Measurements from ENCODE around the gene NSMF. TPM values are rescaled to one million over a fixed set of nuclear protein-coding genes. Genes with fewer than 3 reads are reported as not detected.
"Not testable (repeated sequence)": the region's sequence is repeated elsewhere in the genome, so short reads cannot be mapped to it uniquely, and the experiment has no call there.

The NSMF gene
- polyA plus RNA-seq, 4 donors = 25.4 to 76.9 (median 45.6) TPM

GRCh38 chr9:137474271-137474670 is 15.1 kb upstream of the NSMF start:
- H3K4me1 ChIP-seq (ENCODE audit: control insufficient read depth in 3 of 3, insufficient read depth in 2 of 3, low read depth in 1 of 3, low read length in 2 of 3) = no peaks in the 10 kb centered on the region
- no peak overlapping the region for H3K4me3 ChIP-seq (ENCODE audit: low read depth in 1 of 3, low read length in 3 of 3)
- H3K27me3 ChIP-seq (ENCODE audit: control insufficient read depth in 3 of 3, insufficient read depth in 3 of 3, low read length in 3 of 3) = no peaks in the 10 kb centered on the region
- H3K27ac ChIP-seq (ENCODE audit: low read depth in 1 of 3, low read length in 2 of 3) = no peak overlapping the region
- no peak for DNase-seq
- H3K9me3 ChIP-seq (ENCODE audit: control insufficient read depth in 2 of 2, insufficient read depth in 1 of 2, low read depth in 1 of 2, low read length in 1 of 2) = peaks cover 0 to 24% of the 10 kb centered on the region in 2 donors
- no peaks in the 10 kb centered on the region for H3K36me3 ChIP-seq (ENCODE audit: control insufficient read depth in 3 of 3, insufficient read depth in 2 of 3, low read depth in 1 of 3, low read length in 3 of 3)
- WGBS, 3 donors = 94 to 95% (median 95%) methylated on average over 18 of the region's 18 CpGs
- no peak for FAIRE-seq

- no peak for FAIRE-seq
- Histone ChIP-seq H3K36me3 (ENCODE audit: control insufficient read depth in 3 of 3, insufficient read depth in 2 of 3, low read depth in 1 of 3, low read length in 3 of 3) (no peaks in the 10 kb centered on the region), H3K4me3 (ENCODE audit: low read depth in 1 of 3, low read length in 3 of 3) (no peak overlapping the region), H3K27me3 (ENCODE audit: control insufficient read depth in 3 of 3, insufficient read depth in 3 of 3, low read length in 3 of 3) (no peaks in the 10 kb centered on the region), H3K27ac (ENCODE audit: low read depth in 1 of 3, low read length in 2 of 3) (no peak overlapping the region), H3K9me3 (ENCODE audit: control insufficient read depth in 2 of 2, insufficient read depth in 1 of 2, low read depth in 1 of 2, low read length in 1 of 2) (peaks cover 0 to 17% of the 10 kb centered on the region in 2 donors), H3K4me1 (ENCODE audit: control insufficient read depth in 3 of 3, insufficient read depth in 2 of 3, low read depth in 1 of 3, low read length in 2 of 3) (no peaks in the 10 kb centered on the region)
- DNase-seq = no peak
- WGBS, 3 donors = 58 to 79% (median 59%) methylated on average over 7 of the region's 7 CpGs
Observed at GRCh38 chr9:137470785-137471184, 11.7 kb upstream of the NSMF start.

- H3K4me3 ChIP-seq (ENCODE audit: low read depth in 1 of 3, low read length in 3 of 3) = no peak overlapping the region
- WGBS, 3 donors = 92 to 98% (median 94%) methylated on average over 7 of the region's 7 CpGs
- FAIRE-seq (no peak), DNase-seq (no peak)
- no peaks in the 10 kb centered on the region for H3K4me1 ChIP-seq (ENCODE audit: control insufficient read depth in 3 of 3, insufficient read depth in 2 of 3, low read depth in 1 of 3, low read length in 2 of 3)
- H3K9me3 ChIP-seq (ENCODE audit: control insufficient read depth in 2 of 2, insufficient read depth in 1 of 2, low read depth in 1 of 2, low read length in 1 of 2) = peaks cover 0 to 2% of the 10 kb centered on the region in 2 donors
- no peak overlapping the region for H3K27ac ChIP-seq (ENCODE audit: low read depth in 1 of 3, low read length in 2 of 3)
- no peaks in the 10 kb centered on the region for H3K36me3 ChIP-seq (ENCODE audit: control insufficient read depth in 3 of 3, insufficient read depth in 2 of 3, low read depth in 1 of 3, low read length in 3 of 3)
- no peaks in the 10 kb centered on the region for H3K27me3 ChIP-seq (ENCODE audit: control insufficient read depth in 3 of 3, insufficient read depth in 3 of 3, low read length in 3 of 3)
Observed at GRCh38 chr9:137467896-137468295, 8.8 kb upstream of the NSMF start.

GRCh38 chr9:137467161-137467581 is 8.0 kb upstream of the NSMF start:
- Histone ChIP-seq H3K36me3 (ENCODE audit: control insufficient read depth in 3 of 3, insufficient read depth in 2 of 3, low read depth in 1 of 3, low read length in 3 of 3) (no peaks in the 10 kb centered on the region), H3K4me1 (ENCODE audit: control insufficient read depth in 3 of 3, insufficient read depth in 2 of 3, low read depth in 1 of 3, low read length in 2 of 3) (no peaks in the 10 kb centered on the region), H3K4me3 (ENCODE audit: low read depth in 1 of 3, low read length in 3 of 3) (no peak overlapping the region), H3K27me3 (ENCODE audit: control insufficient read depth in 3 of 3, insufficient read depth in 3 of 3, low read length in 3 of 3) (peaks cover 0 to 5% (median 0%) of the 10 kb centered on the region in 3 donors), H3K9me3 (ENCODE audit: control insufficient read depth in 2 of 2, insufficient read depth in 1 of 2, low read depth in 1 of 2, low read length in 1 of 2) (no peaks in the 10 kb centered on the region), H3K27ac (ENCODE audit: low read depth in 1 of 3, low read length in 2 of 3) (no peak overlapping the region)
- 88 to 92% (median 91%) methylated on average over 16 of the region's 16 CpGs for WGBS, 3 donors
- DNase-seq = no peak
- no peak for FAIRE-seq

GRCh38 chr9:137466389-137467085 is 7.4 kb upstream of the NSMF start:
- not testable (repeated sequence) for H3K36me3 ChIP-seq (ENCODE audit: control insufficient read depth in 3 of 3, insufficient read depth in 2 of 3, low read depth in 1 of 3, low read length in 3 of 3); H3K4me1 ChIP-seq (ENCODE audit: control insufficient read depth in 3 of 3, insufficient read depth in 2 of 3, low read depth in 1 of 3, low read length in 2 of 3); H3K4me3 ChIP-seq (ENCODE audit: low read depth in 1 of 3, low read length in 3 of 3); FAIRE-seq; H3K27ac ChIP-seq (ENCODE audit: low read depth in 1 of 3, low read length in 2 of 3); H3K9me3 ChIP-seq (ENCODE audit: control insufficient read depth in 2 of 2, insufficient read depth in 1 of 2, low read depth in 1 of 2, low read length in 1 of 2); DNase-seq; H3K27me3 ChIP-seq (ENCODE audit: control insufficient read depth in 3 of 3, insufficient read depth in 3 of 3, low read length in 3 of 3)
- WGBS, 3 donors = 90 to 94% (median 93%) methylated on average over 35 of the region's 35 CpGs

GRCh38 chr9:137465720-137466388 is 6.7 kb upstream of the NSMF start:
- H3K4me3 ChIP-seq (ENCODE audit: low read depth in 1 of 3, low read length in 3 of 3) = no peak overlapping the region
- DNase-seq (no peak), FAIRE-seq (no peak)
- H3K4me1 ChIP-seq (ENCODE audit: control insufficient read depth in 3 of 3, insufficient read depth in 2 of 3, low read depth in 1 of 3, low read length in 2 of 3) = no peaks in the 10 kb centered on the region
- no peaks in the 10 kb centered on the region for H3K36me3 ChIP-seq (ENCODE audit: control insufficient read depth in 3 of 3, insufficient read depth in 2 of 3, low read depth in 1 of 3, low read length in 3 of 3)
- peaks cover 0 to 5% (median 0%) of the 10 kb centered on the region in 3 donors for H3K27me3 ChIP-seq (ENCODE audit: control insufficient read depth in 3 of 3, insufficient read depth in 3 of 3, low read length in 3 of 3)
- H3K27ac ChIP-seq (ENCODE audit: low read depth in 1 of 3, low read length in 2 of 3) = no peak overlapping the region
- no peaks in the 10 kb centered on the region for H3K9me3 ChIP-seq (ENCODE audit: control insufficient read depth in 2 of 2, insufficient read depth in 1 of 2, low read depth in 1 of 2, low read length in 1 of 2)
- 83 to 92% (median 89%) methylated on average over 23 of the region's 23 CpGs for WGBS, 3 donors

- H3K27me3 ChIP-seq (ENCODE audit: control insufficient read depth in 3 of 3, insufficient read depth in 3 of 3, low read length in 3 of 3) = peaks cover 0 to 5% (median 0%) of the 10 kb centered on the region in 3 donors
- no peak overlapping the region for H3K4me3 ChIP-seq (ENCODE audit: low read depth in 1 of 3, low read length in 3 of 3)
- no peak overlapping the region for H3K27ac ChIP-seq (ENCODE audit: low read depth in 1 of 3, low read length in 2 of 3)
- DNase-seq = no peak
- H3K9me3 ChIP-seq (ENCODE audit: control insufficient read depth in 2 of 2, insufficient read depth in 1 of 2, low read depth in 1 of 2, low read length in 1 of 2) = no peaks in the 10 kb centered on the region
- FAIRE-seq = no peak
- WGBS, 3 donors = 89 to 93% (median 91%) methylated on average over 20 to 23 of the region's 23 CpGs
- peaks cover 0 to 6% (median 0%) of the 10 kb centered on the region in 3 donors for H3K4me1 ChIP-seq (ENCODE audit: control insufficient read depth in 3 of 3, insufficient read depth in 2 of 3, low read depth in 1 of 3, low read length in 2 of 3)
- H3K36me3 ChIP-seq (ENCODE audit: control insufficient read depth in 3 of 3, insufficient read depth in 2 of 3, low read depth in 1 of 3, low read length in 3 of 3) = no peaks in the 10 kb centered on the region
Observed at GRCh38 chr9:137465000-137465719, 6.0 kb upstream of the NSMF start.

- 92 to 95% (median 94%) methylated on average over 26 to 28 of the region's 28 CpGs for WGBS, 3 donors
- no peak for DNase-seq
Observed at GRCh38 chr9:137464291-137464999, 5.3 kb upstream of the NSMF start.

More at GRCh38 chr9:137464291-137464999, 5.3 kb upstream of the NSMF start:
- Histone ChIP-seq H3K36me3 (ENCODE audit: control insufficient read depth in 3 of 3, insufficient read depth in 2 of 3, low read depth in 1 of 3, low read length in 3 of 3) (no peaks in the 10 kb centered on the region), H3K4me1 (ENCODE audit: control insufficient read depth in 3 of 3, insufficient read depth in 2 of 3, low read depth in 1 of 3, low read length in 2 of 3) (peaks cover 2 to 13% (median 3%) of the 10 kb centered on the region in 3 donors), H3K9me3 (ENCODE audit: control insufficient read depth in 2 of 2, insufficient read depth in 1 of 2, low read depth in 1 of 2, low read length in 1 of 2) (no peaks in the 10 kb centered on the region), H3K27me3 (ENCODE audit: control insufficient read depth in 3 of 3, insufficient read depth in 3 of 3, low read length in 3 of 3) (peaks cover 0 to 5% (median 0%) of the 10 kb centered on the region in 3 donors), H3K4me3 (ENCODE audit: low read depth in 1 of 3, low read length in 3 of 3) (no peak overlapping the region), H3K27ac (ENCODE audit: low read depth in 1 of 3, low read length in 2 of 3) (no peak overlapping the region)
- FAIRE-seq = no peak

All from small intestine (tissue), 7 donors.